Activated CD4-positive, alpha-beta memory T cell treated with anti-CD3 and anti-CD28 coated beads for 36 hours (primary cell): ENCODE results near the gene CDC42SE1. TPM values are rescaled to one million over a fixed set of nuclear protein-coding genes. Genes with fewer than 3 reads are reported as not detected.

Source experiments
- CTCF ChIA-PET: fragments of 350-600 bp; sonication (Branson Sonifier 250); formaldehyde crosslinking; loops from one replicate; lab custom pipeline; 2021; ENCODE audit warnings: antibody characterized with exemption, inconsistent platforms; lab: Charles Lee
- POLR2A ChIA-PET: fragments of 350-600 bp; sonication (Branson Sonifier 250); formaldehyde crosslinking; loops from one replicate; lab custom pipeline; 2021; ENCODE audit warnings: antibody characterized with exemption; lab: Charles Lee
- DNase-seq: peaks from one replicate; pipeline ENCODE4 v3.0.0-alpha.2; 2020
- H3K27ac Mint-ChIP-seq: one replicate; pipeline ENCODE4 v1.8.0; 2021; ENCODE audit warnings: mixed read lengths
- H3K27me3 Mint-ChIP-seq: one replicate; pipeline ENCODE4 v1.8.0; 2021; ENCODE audit warnings: mixed read lengths
- H3K36me3 Mint-ChIP-seq: one replicate; pipeline ENCODE4 v1.8.0; 2021; ENCODE audit warnings: mixed read lengths
- H3K4me1 Mint-ChIP-seq: one replicate; pipeline ENCODE4 v1.8.0; 2021; ENCODE audit warnings: low read depth, mixed read lengths
- H3K4me3 Mint-ChIP-seq: one replicate; pipeline ENCODE4 v1.8.0; 2021; ENCODE audit warnings: mild to moderate bottlenecking, mixed read lengths
- H3K9me3 Mint-ChIP-seq: one replicate; pipeline ENCODE4 v1.8.0; 2021; ENCODE audit warnings: mixed read lengths
- intact Hi-C: fragments of 100-400 bp; cut with micrococcal nuclease; formaldehyde crosslinking; loops from one replicate; pipeline ENCODE4 v1.15.1; 2023
- total RNA-seq, 2 experiments: library from RNA; stranded (reverse); gene quantifications; one replicate each; pipeline ENCODE4 v1.2.3, GENCODE V29; 2021

CDC42SE1 gene
- total RNA-seq, 2 experiments from 2014 or later: 135 to 136 TPM

GRCh38 chr1:151008244-151009205, 50.9 kb downstream of the CDC42SE1 start, which contains the start of gene PRUNE1:
Gene PRUNE1 (plus strand): TSS chr1:151008449. CDS start chr1:151008633, 184 bp downstream.
- H3K27me3 Mint-ChIP-seq: no peaks in the 10 kb centered on the region
- peak within 1 kb of the TSS; percentile 99 for H3K4me3 Mint-ChIP-seq
- no peaks in the 10 kb centered on the region for H3K9me3 Mint-ChIP-seq
- ChIA-PET CTCF (interaction anchor here (1.2 kb wide), 1 partner anchor 16 kb away, joined by 6 read pairs; no protein-coding TSS in a partner anchor), POLR2A (interaction anchor here (1.4 kb wide), 1 partner anchor 40 kb away, joined by 3 read pairs; the partner anchor contains the start of gene C1orf56)
- peaks cover 5% of the 10 kb centered on the region for H3K36me3 Mint-ChIP-seq
- H3K4me1 Mint-ChIP-seq: peaks cover 64% of the 10 kb centered on the region
- H3K27ac Mint-ChIP-seq: peak within 1 kb of the TSS; percentile 97
- intact Hi-C loops: loop anchor here (1.0 to 5.0 kb wide), 9 partner anchors 40 to 641 kb away; partner anchors contain the start of genes ARNT, ENSA and TNFAIP8L2
- DNase-seq: peak; percentile 97

GRCh38 chr1:151007853-151008243, 51.6 kb downstream of the CDC42SE1 start:
- ChIA-PET CTCF (no interaction called here), POLR2A (interaction anchor here (1.4 to 2.9 kb wide), 2 partner anchors 40 to 50 kb away, joined by 3 to 17 read pairs; partner anchors contain the start of genes C1orf56 and CDC42SE1)
- intact Hi-C loops: loop anchor here (1.0 to 5.0 kb wide), 9 partner anchors 41 to 641 kb away; partner anchors contain the start of genes ARNT, ENSA and TNFAIP8L2

DNA sequence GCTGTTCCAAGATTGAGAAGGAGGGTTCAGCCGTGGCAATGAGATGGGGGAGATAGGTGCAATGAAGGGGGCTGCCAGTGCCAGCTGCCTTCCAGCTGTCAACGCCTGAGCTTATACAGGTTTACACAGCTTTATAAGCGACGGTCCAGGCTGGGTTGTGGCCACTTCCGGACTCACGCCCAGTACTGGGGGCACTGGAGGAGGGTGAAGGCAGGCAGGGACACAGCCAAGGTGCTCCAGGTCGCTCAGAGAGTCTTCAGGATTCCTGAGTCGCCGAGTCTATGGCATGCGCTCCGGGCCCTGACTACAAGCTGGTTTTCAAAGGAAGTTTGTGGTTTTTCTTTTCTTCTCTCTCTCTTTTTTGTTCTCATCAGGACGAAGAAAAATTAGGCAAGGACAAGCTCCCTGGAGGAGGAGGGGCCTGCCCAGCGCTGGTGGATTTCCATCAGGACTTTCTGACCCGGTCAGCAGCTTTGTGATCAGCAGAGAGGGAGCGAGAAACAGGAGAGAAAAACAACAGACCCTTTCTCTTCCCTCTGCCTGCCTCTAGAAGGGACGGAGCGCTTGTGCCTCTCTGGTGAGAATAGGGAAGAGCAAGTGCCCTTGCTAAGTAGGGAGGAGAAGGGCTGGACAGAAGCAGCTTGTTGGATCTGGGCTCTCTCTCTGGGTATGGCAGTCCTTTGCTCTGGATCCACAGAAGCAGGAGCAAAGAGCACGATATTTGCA, 52.9 kb downstream of the CDC42SE1 start, which contains the start of gene MINDY1:
Gene MINDY1, minus strand, starts transcription at position 576 of the 726 bp plus-strand sequence. CDS start 4,285 bp downstream, outside the sequence.
- Mint-ChIP-seq H3K36me3 (peaks cover 9% of the 10 kb centered on the region), H3K4me1 (peaks cover 78% of the 10 kb centered on the region)
- CTCF ChIA-PET: interaction anchor here (0.8 to 14.0 kb wide), 13 partner anchors 9 to 167 kb away, joined by 3 to 222 read pairs (median 5); partner anchors contain the start of genes ANXA9, C1orf56 and CERS2

More at GRCh38 chr1:151007853-151008243, 51.6 kb downstream of the CDC42SE1 start:
- DNase-seq: no peak
- no peaks in the 10 kb centered on the region for H3K27me3 Mint-ChIP-seq
- peaks cover 68% of the 10 kb centered on the region for H3K4me1 Mint-ChIP-seq
- H3K36me3 Mint-ChIP-seq: peaks cover 3% of the 10 kb centered on the region
- no peaks in the 10 kb centered on the region for H3K9me3 Mint-ChIP-seq
- peak overlapping the region; percentile 97 for H3K27ac Mint-ChIP-seq
- peak overlapping the region; percentile 99 for H3K4me3 Mint-ChIP-seq

GRCh38 chr1:151005729-151006319, 53.6 kb downstream of the CDC42SE1 start:
- no peak for DNase-seq
- Mint-ChIP-seq H3K4me3 (peak overlapping the region; percentile 99), H3K27me3 (no peaks in the 10 kb centered on the region), H3K27ac (peak overlapping the region; percentile 97), H3K4me1 (peaks cover 78% of the 10 kb centered on the region), H3K36me3 (peaks cover 9% of the 10 kb centered on the region), H3K9me3 (no peaks in the 10 kb centered on the region)
- intact Hi-C loops: loop anchor here (1.0 to 5.0 kb wide), 4 partner anchors 275 to 639 kb away; partner anchors contain the start of gene ENSA
- ChIA-PET POLR2A (interaction anchor here (0.5 to 2.9 kb wide), 7 partner anchors 10 to 640 kb away, joined by 3 to 17 read pairs (median 3); partner anchors contain the start of genes CDC42SE1 and CERS2), CTCF (interaction anchor here (0.6 to 14.0 kb wide), 13 partner anchors 8 to 166 kb away, joined by 3 to 222 read pairs (median 5); partner anchors contain the start of genes ANXA9, C1orf56 and CERS2)

More for the DNA sequence above, 52.9 kb downstream of the CDC42SE1 start, which contains the start of gene MINDY1:
- no peaks in the 10 kb centered on the region for H3K27me3 Mint-ChIP-seq
- intact Hi-C loops: loop anchor here (1.0 to 5.0 kb wide), 4 partner anchors 275 to 639 kb away; partner anchors contain the start of gene ENSA
- peak; percentile 62 for DNase-seq
- H3K4me3 Mint-ChIP-seq: peak within 1 kb of the TSS; percentile 99
- no peaks in the 10 kb centered on the region for H3K9me3 Mint-ChIP-seq
- peak within 1 kb of the TSS; percentile 97 for H3K27ac Mint-ChIP-seq
- POLR2A ChIA-PET: interaction anchor here (0.5 to 2.9 kb wide), 8 partner anchors 11 to 641 kb away, joined by 3 to 17 read pairs (median 3); partner anchors contain the start of genes CDC42SE1 and CERS2

DNA sequence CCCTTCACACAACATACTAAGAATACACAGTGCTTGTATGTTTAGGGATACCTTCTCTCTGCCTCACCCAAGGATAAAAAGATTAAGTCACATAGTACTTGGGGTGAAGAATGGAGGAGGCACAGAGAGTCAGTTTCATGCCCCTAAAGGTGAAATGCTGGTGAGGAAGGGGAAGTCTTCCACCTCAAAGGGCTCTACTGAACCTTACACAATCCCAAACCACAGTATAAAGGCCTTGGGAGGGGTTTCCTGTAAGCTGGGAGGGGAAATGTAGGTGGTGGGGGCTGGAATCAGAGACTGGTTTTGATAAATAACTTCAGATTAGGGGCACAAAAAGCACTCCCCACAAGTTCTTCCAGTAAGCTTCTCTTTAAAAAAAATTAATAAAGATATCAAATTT, 56.2 kb downstream of the CDC42SE1 start:
- intact Hi-C loops: no loop called here
- Mint-ChIP-seq H3K9me3 (no peaks in the 10 kb centered on the region), H3K27me3 (no peaks in the 10 kb centered on the region), H3K4me3 (peak overlapping the region; percentile 27), H3K27ac (peak overlapping the region; percentile 97), H3K4me1 (peaks cover 73% of the 10 kb centered on the region), H3K36me3 (peaks cover 8% of the 10 kb centered on the region)
- ChIA-PET POLR2A (no interaction called here), CTCF (interaction anchor here (0.6 to 14.0 kb wide), 6 partner anchors 8 to 442 kb away, joined by 3 to 222 read pairs (median 4); partner anchors contain the start of genes ANXA9 and CERS2)
- no peak for DNase-seq

GRCh38 chr1:151002611-151003010, 56.8 kb downstream of the CDC42SE1 start:
- intact Hi-C loops: no loop called here
- ChIA-PET CTCF (interaction anchor here (0.9 to 14.0 kb wide), 3 partner anchors 9 to 442 kb away, joined by 3 to 222 read pairs (median 3); partner anchors contain the start of genes ANXA9 and CERS2), POLR2A (no interaction called here)
- no peaks in the 10 kb centered on the region for H3K27me3 Mint-ChIP-seq
- no peak for DNase-seq
- H3K9me3 Mint-ChIP-seq: no peaks in the 10 kb centered on the region
- peaks cover 69% of the 10 kb centered on the region for H3K4me1 Mint-ChIP-seq
- H3K4me3 Mint-ChIP-seq: peak overlapping the region; percentile 27
- peaks cover 8% of the 10 kb centered on the region for H3K36me3 Mint-ChIP-seq
- H3K27ac Mint-ChIP-seq: peak overlapping the region; percentile 97

DNA sequence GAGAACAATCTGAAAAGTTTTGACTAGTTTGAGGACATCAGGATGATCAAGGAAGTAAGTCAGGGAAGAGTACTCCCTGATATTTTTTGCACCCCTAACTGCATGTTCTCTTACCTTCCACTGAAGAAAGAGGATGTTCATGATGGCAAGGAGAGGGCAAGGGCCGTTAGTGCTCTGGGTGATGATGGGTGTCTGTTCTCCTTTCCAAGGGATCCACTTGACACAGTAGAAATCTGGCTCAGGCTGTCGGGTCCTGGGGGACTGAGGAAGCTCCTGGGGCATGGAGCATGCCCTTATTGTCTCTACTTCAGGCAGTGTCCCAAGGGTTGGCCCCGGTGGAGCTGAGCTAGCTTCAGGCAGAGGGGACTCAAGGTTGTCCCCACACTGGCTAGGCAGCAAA, 57.4 kb downstream of the CDC42SE1 start:
- POLR2A ChIA-PET: interaction anchor here (1.1 kb wide), 1 partner anchor 238 kb away, joined by 3 read pairs; no protein-coding TSS in a partner anchor
- H3K27me3 Mint-ChIP-seq: no peaks in the 10 kb centered on the region
- CTCF ChIA-PET: interaction anchor here (1.2 to 14.0 kb wide), 2 partner anchors 10 to 24 kb away, joined by 3 to 222 read pairs; partner anchors contain the start of genes ANXA9 and CERS2
- H3K27ac Mint-ChIP-seq: peak overlapping the region; percentile 18
- intact Hi-C loops: no loop called here
- peaks cover 11% of the 10 kb centered on the region for H3K36me3 Mint-ChIP-seq
- no peak overlapping the region for H3K4me3 Mint-ChIP-seq
- no peaks in the 10 kb centered on the region for H3K9me3 Mint-ChIP-seq
- DNase-seq: no peak
- H3K4me1 Mint-ChIP-seq: peaks cover 63% of the 10 kb centered on the region

GRCh38 chr1:151001602-151002001, 57.8 kb downstream of the CDC42SE1 start:
- Mint-ChIP-seq H3K27ac (no peak overlapping the region), H3K9me3 (no peaks in the 10 kb centered on the region), H3K27me3 (no peaks in the 10 kb centered on the region), H3K4me1 (peaks cover 58% of the 10 kb centered on the region), H3K36me3 (peaks cover 13% of the 10 kb centered on the region), H3K4me3 (no peak overlapping the region)
- ChIA-PET POLR2A (interaction anchor here (1.1 kb wide), 1 partner anchor 237 kb away, joined by 3 read pairs; no protein-coding TSS in a partner anchor), CTCF (interaction anchor here (14.0 kb wide), 1 partner anchor 24 kb away, joined by 222 read pairs; the partner anchor contains the start of genes ANXA9 and CERS2)
- no peak for DNase-seq
- intact Hi-C loops: no loop called here
